ENCODE results near the gene TNS2.

Gene TNS2

GRCh38 chr12:53044896-53045695 lies 4.8 kb upstream of the TNS2 start:
- no peak for DNase-seq (ENCODE audit: low read depth)

GRCh38 chr12:53045696-53046045 lies 4.2 kb upstream of the TNS2 start:
- DNase-seq (ENCODE audit: low read depth), result no peak

- DNase-seq (ENCODE audit: low read depth), result peak; percentile 48
Observed at GRCh38 chr12:53046655-53047220, 3.1 kb upstream of the TNS2 start.

- peak; percentile 69 for DNase-seq (ENCODE audit: low read depth)
Observed at GRCh38 chr12:53047221-53048032, 2.4 kb upstream of the TNS2 start.

GRCh38 chr12:53048033-53048779 lies 1.7 kb upstream of the TNS2 start:
- DNase-seq (ENCODE audit: low read depth), result no peak

- DNase-seq (ENCODE audit: low read depth), result no peak
Observed at GRCh38 chr12:53048780-53049401, 974 bp upstream of the TNS2 start.

- DNase-seq (ENCODE audit: low read depth), result no peak
Observed at GRCh38 chr12:53050426-53051057, 677 bp downstream of the TNS2 start.

- no peak for DNase-seq (ENCODE audit: low read depth)
Observed at GRCh38 chr12:53051058-53051880, 1.4 kb downstream of the TNS2 start.

GRCh38 chr12:53051881-53052412 lies 2.1 kb downstream of the TNS2 start:
- DNase-seq (ENCODE audit: low read depth), result no peak

GRCh38 chr12:53052419-53053217 lies 2.8 kb downstream of the TNS2 start:
- DNase-seq (ENCODE audit: low read depth), result no peak

GRCh38 chr12:53053218-53054111 lies 3.6 kb downstream of the TNS2 start:
- DNase-seq (ENCODE audit: low read depth), result peak; percentile 23

- DNase-seq (ENCODE audit: low read depth), result peak; percentile 87
Observed at GRCh38 chr12:53054112-53054878, 4.4 kb downstream of the TNS2 start.

- DNase-seq (ENCODE audit: low read depth), result no peak
Observed at GRCh38 chr12:53055471-53056266, 5.8 kb downstream of the TNS2 start.

- no peak for DNase-seq (ENCODE audit: low read depth)
Observed at GRCh38 chr12:53056296-53056695, 6.4 kb downstream of the TNS2 start.

GRCh38 chr12:53056901-53057300 lies 7.0 kb downstream of the TNS2 start:
- DNase-seq (ENCODE audit: low read depth), result no peak

GRCh38 chr12:53057816-53058500 lies 8.1 kb downstream of the TNS2 start:
- no peak for DNase-seq (ENCODE audit: low read depth)
